IMR-90 (cell line): ENCODE measurements around the gene CCDC63.

Experiments used
- BHLHE40 ChIP-seq: fragments of 150-350 bp; IDR thresholded peaks from 2 replicates; pipeline ENCODE4 v1.6.1; 2016; ENCODE audit warnings: mild to moderate bottlenecking, low read depth, low read length
- CHD1 ChIP-seq: IDR thresholded peaks from 2 replicates; pipeline ENCODE4 v1.6.1; 2012; ENCODE audit warnings: low read depth, low read length, improper control_type of control experiment
- FOS ChIP-seq: fragments of 150-350 bp; IDR thresholded peaks from 2 replicates; pipeline ENCODE4 v1.6.1; 2016; ENCODE audit warnings: low read depth, low read length
- MAFK ChIP-seq: IDR thresholded peaks from 2 replicates; pipeline ENCODE4 v1.6.1; 2012; ENCODE audit warnings: low read depth, low read length, improper control_type of control experiment
- MXI1 ChIP-seq: IDR thresholded peaks from 2 replicates; pipeline ENCODE4 v1.6.1; 2012; ENCODE audit warnings: low read depth, mild to moderate bottlenecking, low read length, moderate library complexity, borderline replicate concordance
- POLR2A ChIP-seq: IDR thresholded peaks from 2 replicates; pipeline ENCODE4 v1.6.1; 2012; ENCODE audit warnings: mild to moderate bottlenecking, low read depth, low read length
- RAD21 ChIP-seq: IDR thresholded peaks from 2 replicates; pipeline ENCODE4 v1.6.1; 2012; ENCODE audit warnings: low read length, improper control_type of control experiment
- RCOR1 ChIP-seq: IDR thresholded peaks from 2 replicates; pipeline ENCODE4 v1.6.1; 2012; ENCODE audit warnings: mild to moderate bottlenecking, low read length, improper control_type of control experiment; ENCODE audit not compliant: insufficient replicate concordance
- RFX5 ChIP-seq: IDR thresholded peaks from 2 replicates; pipeline ENCODE4 v1.8.0; 2012; ENCODE audit warnings: low read depth, mild to moderate bottlenecking, low read length, moderate library complexity
- SMC3 ChIP-seq: fragments of 150-350 bp; IDR thresholded peaks from 2 replicates; pipeline ENCODE4 v1.6.1; 2016; ENCODE audit warnings: low read depth, mild to moderate bottlenecking, antibody characterized with exemption, low read length, moderate library complexity
- TF ChIP-seq, protein P1 (sequence below): conservative IDR thresholded peaks from 2 replicates; pipeline ENCODE4 v1.5.1; 2012; ENCODE audit warnings: mild to moderate bottlenecking, low read depth, low read length, improper control_type of control experiment
- TF ChIP-seq, protein P2 (sequence below): fragments of 150-350 bp; IDR thresholded peaks from 2 replicates; pipeline ENCODE4 v1.6.1; 2016; ENCODE audit warnings: low read depth, mild to moderate bottlenecking, low read length, moderate library complexity, borderline replicate concordance
- TF ChIP-seq, protein P3 (sequence below): fragments of 150-350 bp; IDR thresholded peaks from 2 replicates; pipeline ENCODE4 v1.6.1; 2017; ENCODE audit warnings: mild to moderate bottlenecking, antibody characterized with exemption, low read length, low read depth

DNA sequence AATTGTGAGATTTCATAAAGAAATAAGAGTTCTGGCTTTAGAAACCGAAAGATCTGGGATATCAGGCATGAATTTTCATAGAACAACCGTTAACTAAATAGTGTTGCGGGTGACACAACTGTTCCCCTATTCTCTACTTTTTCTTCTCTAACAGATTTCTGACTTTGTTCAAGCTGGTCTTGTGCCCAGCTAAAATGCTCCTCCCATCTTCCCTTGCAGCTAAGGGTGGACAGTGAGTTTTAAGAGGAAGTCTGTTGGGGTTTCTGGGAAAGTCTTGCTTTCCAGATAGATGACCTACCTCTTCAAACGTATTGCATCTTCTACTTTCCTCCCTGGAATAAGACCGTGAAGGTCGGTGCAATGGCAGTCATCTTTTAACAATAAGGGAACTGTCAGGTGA lies 18.7 kb downstream of the CCDC63 start:
- TF ChIP-seq, protein P1, sequence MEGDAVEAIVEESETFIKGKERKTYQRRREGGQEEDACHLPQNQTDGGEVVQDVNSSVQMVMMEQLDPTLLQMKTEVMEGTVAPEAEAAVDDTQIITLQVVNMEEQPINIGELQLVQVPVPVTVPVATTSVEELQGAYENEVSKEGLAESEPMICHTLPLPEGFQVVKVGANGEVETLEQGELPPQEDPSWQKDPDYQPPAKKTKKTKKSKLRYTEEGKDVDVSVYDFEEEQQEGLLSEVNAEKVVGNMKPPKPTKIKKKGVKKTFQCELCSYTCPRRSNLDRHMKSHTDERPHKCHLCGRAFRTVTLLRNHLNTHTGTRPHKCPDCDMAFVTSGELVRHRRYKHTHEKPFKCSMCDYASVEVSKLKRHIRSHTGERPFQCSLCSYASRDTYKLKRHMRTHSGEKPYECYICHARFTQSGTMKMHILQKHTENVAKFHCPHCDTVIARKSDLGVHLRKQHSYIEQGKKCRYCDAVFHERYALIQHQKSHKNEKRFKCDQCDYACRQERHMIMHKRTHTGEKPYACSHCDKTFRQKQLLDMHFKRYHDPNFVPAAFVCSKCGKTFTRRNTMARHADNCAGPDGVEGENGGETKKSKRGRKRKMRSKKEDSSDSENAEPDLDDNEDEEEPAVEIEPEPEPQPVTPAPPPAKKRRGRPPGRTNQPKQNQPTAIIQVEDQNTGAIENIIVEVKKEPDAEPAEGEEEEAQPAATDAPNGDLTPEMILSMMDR, result no peak
- no peak for TF ChIP-seq RAD21
- TF ChIP-seq, protein P2, sequence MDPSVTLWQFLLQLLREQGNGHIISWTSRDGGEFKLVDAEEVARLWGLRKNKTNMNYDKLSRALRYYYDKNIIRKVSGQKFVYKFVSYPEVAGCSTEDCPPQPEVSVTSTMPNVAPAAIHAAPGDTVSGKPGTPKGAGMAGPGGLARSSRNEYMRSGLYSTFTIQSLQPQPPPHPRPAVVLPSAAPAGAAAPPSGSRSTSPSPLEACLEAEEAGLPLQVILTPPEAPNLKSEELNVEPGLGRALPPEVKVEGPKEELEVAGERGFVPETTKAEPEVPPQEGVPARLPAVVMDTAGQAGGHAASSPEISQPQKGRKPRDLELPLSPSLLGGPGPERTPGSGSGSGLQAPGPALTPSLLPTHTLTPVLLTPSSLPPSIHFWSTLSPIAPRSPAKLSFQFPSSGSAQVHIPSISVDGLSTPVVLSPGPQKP, result no peak
- TF ChIP-seq RCOR1, result no peak
- TF ChIP-seq, protein P3, sequence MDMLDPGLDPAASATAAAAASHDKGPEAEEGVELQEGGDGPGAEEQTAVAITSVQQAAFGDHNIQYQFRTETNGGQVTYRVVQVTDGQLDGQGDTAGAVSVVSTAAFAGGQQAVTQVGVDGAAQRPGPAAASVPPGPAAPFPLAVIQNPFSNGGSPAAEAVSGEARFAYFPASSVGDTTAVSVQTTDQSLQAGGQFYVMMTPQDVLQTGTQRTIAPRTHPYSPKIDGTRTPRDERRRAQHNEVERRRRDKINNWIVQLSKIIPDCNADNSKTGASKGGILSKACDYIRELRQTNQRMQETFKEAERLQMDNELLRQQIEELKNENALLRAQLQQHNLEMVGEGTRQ, result no peak
- TF ChIP-seq RFX5, result no peak
- no peak for TF ChIP-seq FOS
- no peak for TF ChIP-seq BHLHE40
- TF ChIP-seq MAFK, result no peak
- no peak for TF ChIP-seq POLR2A
- TF ChIP-seq CHD1, result no peak
- TF ChIP-seq MXI1, result no peak
- no peak for TF ChIP-seq SMC3
